GM19240 (cell line): ENCODE measurements around the gene SUGP1.
"Not testable (repeated sequence)": the region's sequence is repeated elsewhere in the genome, so short reads cannot be mapped to it uniquely, and the experiment has no call there.

Source experiments
- DNase-seq: peaks from one replicate; pipeline ENCODE4 v3.0.0; 2011; ENCODE audit warnings: low spot score; ENCODE audit not compliant: insufficient read length

Gene SUGP1

DNA sequence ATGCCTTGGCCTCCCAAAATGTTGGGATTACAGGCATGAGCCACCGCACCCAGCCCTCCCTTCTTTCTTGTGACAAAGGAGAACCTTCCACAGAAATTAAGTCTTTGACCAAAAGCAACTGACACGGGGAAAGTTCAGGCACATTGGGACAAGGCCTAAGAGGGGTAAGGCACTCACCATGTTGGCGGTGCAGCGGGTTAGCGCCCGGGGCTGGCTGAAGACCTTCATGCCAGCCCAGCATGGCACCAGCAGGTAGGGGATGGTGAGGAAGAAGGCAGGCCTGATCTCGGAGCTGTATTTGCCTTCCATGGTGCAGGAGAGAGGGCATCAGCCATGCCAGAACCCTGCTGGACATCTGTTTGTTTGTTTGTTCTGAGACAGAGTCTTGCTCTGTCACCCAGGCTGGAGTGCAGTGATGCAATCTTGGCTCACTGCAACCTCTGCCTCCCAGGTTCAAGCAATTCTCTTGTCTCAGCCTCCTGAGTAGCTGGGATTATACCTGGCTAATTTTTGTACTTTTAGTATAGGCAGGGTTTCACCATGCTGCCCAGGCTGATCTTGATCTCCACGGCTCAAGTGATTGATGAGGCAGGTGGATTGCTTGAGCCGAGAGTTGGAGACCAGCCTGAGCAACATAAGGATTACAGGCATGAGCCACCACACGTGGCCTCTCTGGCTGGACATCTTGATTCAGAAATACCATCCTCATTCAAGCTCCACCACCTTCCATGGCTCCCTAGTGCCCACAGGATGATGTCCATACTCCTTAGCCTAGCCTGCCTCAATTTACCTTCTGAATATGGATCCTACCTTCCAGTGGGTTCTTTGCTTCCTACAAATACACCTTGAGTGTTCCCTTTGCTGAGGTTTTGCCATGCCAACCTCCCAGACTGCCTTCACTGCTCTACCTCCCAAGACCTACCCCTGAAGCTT is 51.6 kb downstream of the SUGP1 start:
- DNase-seq = no peak

DNA sequence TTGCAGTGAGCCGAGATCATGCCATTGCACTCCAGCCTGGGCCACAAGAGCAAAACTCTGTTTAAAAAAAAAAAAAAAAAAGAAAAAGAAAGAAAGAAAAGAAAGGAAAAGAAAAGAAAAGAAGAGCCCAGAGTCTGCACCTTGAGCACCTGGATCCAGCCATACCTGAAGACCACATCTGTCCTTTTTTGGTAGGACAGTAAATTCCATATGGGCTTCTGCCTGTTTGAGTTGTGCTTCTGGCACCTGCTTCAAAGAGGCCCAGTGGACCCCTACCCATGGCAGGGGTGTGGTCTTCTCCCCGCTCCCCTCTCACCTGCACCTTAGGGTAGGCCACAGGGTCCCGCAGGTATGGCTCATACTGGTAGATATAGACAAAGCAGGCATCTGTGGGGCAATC is 53.0 kb downstream of the SUGP1 start:
- DNase-seq = no peak

GRCh38 chr19:19263886-19264487 is 56.3 kb downstream of the SUGP1 start:
- no peak for DNase-seq

- DNase-seq = no peak
Measured at GRCh38 chr19:19262190-19263057, 57.9 kb downstream of the SUGP1 start.

DNA sequence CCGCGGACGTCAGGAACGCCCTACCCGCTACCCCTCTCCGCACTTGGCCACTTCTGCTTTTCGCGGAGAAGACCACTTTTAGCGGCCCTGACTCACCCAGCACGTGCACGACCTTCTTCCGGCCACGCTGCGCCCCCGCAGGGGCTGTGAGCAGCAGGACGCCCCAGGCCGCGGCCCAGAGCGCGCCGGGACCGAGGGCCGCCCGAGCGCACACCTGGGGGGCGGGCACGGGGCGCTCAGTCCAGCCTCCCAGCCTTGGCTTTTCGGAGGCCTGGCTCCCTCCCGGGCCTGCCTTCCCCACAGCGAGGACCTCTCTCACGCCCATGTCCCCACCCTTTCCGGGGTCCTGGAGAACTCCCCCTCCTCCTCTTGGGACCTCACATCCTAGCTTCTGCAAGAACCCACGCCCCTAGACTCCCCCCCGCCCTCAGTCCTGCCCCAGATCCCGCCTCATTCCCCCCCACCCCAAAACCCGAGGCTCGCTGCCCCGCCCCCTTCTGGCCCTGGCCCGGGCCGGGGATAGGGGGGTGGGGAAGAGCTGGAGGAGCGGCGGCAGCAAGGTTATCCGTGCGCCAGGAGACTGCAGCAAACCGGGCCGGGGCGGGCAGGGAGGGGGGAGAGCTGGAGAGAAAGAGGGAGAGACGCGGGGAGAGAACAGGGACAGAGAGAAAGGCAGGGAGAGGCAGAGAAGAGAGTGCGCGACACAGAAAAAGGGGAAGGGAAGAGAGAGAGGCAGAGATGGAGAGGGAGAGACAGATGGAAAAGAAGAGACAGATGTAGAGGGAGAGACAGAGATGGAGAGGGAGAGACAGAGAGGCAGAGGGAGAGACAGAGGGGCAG is 58.7 kb downstream of the SUGP1 start:
- no peak for DNase-seq

DNA sequence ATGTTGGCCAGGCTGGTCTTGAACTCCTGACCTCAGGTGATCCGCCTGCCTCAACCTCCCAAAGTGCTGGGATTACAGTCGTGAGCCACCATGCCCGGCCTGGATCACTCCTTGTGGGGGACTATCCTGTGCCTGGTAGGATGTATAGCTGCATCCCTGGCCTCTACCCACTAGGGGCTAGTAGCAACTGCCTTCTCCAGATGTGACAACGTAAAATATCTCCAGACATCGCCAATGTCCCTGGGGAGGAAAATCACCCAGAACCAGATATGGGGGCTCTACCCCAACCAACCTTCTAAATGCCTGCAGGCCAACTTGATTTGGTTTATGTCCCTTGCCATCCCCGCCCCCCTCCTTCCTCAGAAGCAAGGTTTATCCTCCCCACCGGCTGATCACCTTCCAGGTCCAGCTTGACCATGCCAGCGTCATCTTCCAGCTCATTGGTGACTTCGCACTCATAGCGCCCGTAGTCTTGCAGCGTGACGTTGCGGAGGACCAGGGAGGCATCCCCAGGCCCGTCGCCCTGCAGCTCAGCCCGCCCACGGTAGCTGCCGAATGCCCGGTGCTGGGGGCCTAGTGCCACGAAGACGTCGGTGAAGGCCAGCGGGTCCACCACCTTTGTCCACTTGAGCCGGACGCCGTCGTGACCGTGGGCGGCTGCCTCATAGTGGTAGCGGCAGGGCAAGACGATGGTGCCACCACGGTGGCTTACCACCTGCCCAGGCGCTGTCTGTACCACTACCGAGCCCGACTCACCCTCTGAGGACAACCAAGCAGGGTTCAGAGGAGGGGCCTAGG is 59.7 kb downstream of the SUGP1 start:
- no peak for DNase-seq

GRCh38 chr19:19259741-19260140 is 60.6 kb downstream of the SUGP1 start:
- peak; percentile 46 for DNase-seq

- DNase-seq = no peak
Measured at GRCh38 chr19:19258589-19259338, 61.5 kb downstream of the SUGP1 start.

DNA sequence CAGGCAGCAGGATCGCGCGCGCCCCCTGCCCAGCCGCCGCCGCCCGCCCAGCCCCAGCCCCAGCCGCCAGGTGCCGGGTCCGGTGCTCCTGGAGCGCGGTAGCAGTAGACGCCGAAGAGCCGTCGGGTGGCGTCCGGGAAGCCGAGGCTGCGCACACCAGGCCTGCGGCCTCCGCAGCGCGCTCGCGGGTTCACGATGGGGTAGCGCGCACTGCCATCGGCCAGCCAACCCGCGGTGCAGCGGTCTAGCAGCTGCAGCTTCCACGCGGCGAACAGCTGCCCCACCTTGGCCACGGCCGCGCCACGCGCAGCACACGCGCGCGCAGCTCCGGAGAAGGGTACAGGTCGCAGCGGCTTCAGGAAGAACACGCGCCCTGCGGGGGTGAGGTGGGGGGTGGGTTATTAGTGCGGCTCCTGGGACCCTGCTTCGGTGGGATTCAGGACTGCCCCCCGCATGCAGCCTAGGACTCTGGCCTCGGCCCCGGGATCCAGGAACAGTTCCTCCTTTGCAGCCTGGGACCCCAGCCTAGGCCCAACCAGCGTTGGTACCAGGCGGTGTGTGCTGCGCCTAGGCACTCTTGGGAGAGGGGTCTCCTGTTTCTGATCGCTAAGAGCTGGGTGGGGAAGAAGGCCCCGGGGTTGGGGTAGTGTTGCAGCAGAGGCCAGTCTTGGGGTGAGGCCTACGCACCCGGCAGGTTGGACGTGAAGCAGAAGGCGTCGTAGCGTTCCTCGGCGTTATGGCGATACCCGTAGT is 62.3 kb downstream of the SUGP1 start:
- no peak for DNase-seq

- no peak for DNase-seq
Measured at GRCh38 chr19:19257137-19257536, 63.2 kb downstream of the SUGP1 start.

DNA sequence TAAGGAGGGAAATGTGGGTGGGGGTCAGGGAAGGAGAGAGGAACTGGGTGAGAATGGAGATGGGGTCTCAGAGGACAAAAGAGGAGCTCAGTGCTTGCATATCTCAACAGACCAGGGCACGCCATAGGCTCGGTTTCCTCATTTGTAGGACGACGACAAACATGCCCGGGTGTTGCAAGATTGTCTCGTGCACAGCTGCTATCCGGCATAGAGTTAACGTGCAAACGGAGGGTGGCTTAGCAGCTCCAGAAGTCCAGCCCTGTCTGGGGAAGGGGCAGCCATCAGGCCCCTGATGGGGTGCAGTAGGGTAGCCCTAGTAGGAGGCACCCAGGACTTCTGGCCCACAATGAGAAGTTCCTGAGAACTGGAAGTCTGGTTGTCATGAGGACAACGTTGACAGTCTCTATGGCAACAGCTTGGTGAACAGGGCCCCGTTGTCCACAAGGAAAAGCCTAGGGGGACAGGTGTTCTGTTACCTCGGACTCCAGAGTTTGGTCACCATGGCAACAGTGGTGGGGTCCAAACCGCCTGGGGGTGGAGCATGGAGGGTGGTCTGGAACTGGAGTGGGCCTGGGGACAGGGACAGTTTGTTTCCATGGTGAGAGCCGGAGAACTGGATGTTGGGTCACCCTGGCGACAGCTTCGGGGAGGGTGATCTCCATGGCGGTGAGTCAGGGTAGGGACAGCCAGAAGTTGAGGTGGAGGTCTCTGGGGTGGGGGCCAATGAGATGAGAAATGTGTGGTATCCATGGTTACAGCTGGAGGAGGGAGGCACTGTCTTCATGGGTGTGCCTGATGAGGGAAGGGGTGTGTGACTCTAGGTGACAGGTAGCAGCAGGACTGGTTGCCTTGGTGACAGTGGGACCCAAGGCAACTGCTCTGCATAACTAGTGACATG is 64.0 kb downstream of the SUGP1 start:
- DNase-seq = no peak

- DNase-seq = not testable (repeated sequence)
Measured at GRCh38 chr19:19253409-19253808, 66.9 kb downstream of the SUGP1 start.

- DNase-seq = no peak
Measured at GRCh38 chr19:19250196-19250801, 70.0 kb downstream of the SUGP1 start.

GRCh38 chr19:19240476-19240875 is 79.8 kb downstream of the SUGP1 start:
- DNase-seq = no peak

DNA sequence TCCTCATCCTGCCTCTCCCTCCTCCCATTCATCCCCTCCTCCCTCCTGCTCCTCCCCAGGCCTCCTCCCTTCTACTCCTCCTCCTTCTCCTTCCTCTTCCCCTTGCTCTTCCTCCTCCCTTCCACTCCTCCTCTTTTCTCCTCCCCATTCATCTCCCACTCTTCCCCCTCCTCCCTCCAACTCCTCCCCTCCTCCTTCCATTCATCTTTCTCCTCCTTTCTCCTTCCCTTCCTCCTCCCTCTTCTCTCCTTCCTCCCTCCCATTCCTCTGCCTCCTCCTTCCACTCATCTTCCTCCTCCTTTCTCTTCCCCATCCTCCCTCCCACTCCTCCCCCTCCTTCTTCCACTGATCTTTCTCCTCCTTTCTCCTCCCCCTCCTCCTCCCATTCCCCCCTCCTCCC is 80.6 kb downstream of the SUGP1 start:
- DNase-seq = no peak

DNA sequence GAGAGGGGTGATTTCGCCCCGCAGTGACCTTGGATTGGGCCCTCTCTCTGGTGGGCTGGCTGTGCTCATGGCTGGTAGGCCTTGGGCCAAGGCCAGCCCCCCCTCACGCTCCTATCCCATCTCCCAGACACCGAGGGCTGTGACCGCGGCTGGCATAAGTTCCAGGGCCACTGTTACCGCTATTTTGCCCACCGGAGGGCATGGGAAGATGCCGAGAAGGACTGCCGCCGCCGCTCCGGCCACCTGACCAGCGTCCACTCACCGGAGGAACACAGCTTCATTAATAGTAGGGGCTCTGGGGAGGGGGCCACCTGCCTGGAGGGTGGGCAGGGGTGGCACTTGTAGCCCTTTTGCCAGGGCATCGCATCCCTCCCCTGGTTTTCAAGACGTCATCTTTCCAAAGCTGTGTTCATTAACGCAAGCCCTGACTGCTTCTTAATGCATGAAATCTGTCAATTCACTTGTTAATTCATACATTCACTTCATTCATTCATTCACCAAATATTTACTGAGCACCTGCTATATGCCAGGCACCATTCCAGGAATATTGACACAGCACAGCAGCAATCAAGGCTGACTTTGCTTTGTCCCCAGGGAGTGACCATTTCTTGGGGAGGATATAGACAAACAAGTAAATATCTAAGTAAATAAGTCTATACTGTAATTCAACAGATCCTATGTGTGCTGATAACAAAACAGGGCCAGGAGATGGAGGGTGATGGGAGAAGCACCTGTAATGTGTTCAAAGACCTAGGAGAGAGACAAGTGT is 82.0 kb downstream of the SUGP1 start:
- no peak for DNase-seq
